HFF-Myc (cell line): ENCODE data around the gene HEPH.

ENCODE experiments used
- DNase-seq: peaks from one replicate; pipeline ENCODE4 v3.0.0-alpha.2; 2011; ENCODE audit warnings: low read depth; ENCODE audit errors: extremely low read depth
- H3K4me3 ChIP-seq: replicated peaks from 2 replicates; pipeline ENCODE4 v1.5.1; 2011; ENCODE audit warnings: low read depth, mild to moderate bottlenecking, control low read depth, low read length
- CTCF ChIP-seq: IDR thresholded peaks from 2 replicates; pipeline ENCODE4 v1.5.1; 2012; ENCODE audit warnings: mild to moderate bottlenecking, low read depth, low read length, control low read depth; ENCODE audit errors: missing control alignments

Gene HEPH

GRCh38 chrX:66167431-66167830, 3.4 kb downstream of the HEPH start:
- no peak overlapping the region for H3K4me3 ChIP-seq
- no peak for DNase-seq

GRCh38 chrX:66176134-66176533, 12.1 kb downstream of the HEPH start:
- no peak for TF ChIP-seq CTCF
- DNase-seq, result no peak

More at GRCh38 chrX:66167431-66167830, 3.4 kb downstream of the HEPH start:
- no peak for TF ChIP-seq CTCF

GRCh38 chrX:66191563-66191962, 27.5 kb downstream of the HEPH start:
- no peak for DNase-seq
- no peak overlapping the region for H3K4me3 ChIP-seq
- TF ChIP-seq CTCF, result no peak

More at GRCh38 chrX:66176134-66176533, 12.1 kb downstream of the HEPH start:
- no peak overlapping the region for H3K4me3 ChIP-seq

- H3K4me3 ChIP-seq, result no peak overlapping the region
- no peak for DNase-seq
- no peak for TF ChIP-seq CTCF
These were observed 29.8 kb downstream of the HEPH start for GRCh38 chrX:66193821-66194220.

- TF ChIP-seq CTCF, result no peak
- no peak for DNase-seq
- H3K4me3 ChIP-seq, result no peak overlapping the region
These were observed 36.1 kb downstream of the HEPH start for GRCh38 chrX:66200050-66200664.

- DNase-seq, result no peak
- no peak for TF ChIP-seq CTCF
- no peak overlapping the region for H3K4me3 ChIP-seq
These were observed 37.1 kb downstream of the HEPH start for GRCh38 chrX:66200855-66201795.
